Peyer's patch (tissue), 4 donors: ENCODE data around the gene CCNG2. TPM values are rescaled to one million over a fixed set of nuclear protein-coding genes. Genes with fewer than 3 reads are reported as not detected.

Experiments used
- DNase-seq, 3 donors: peaks; one replicate each; pipeline ENCODE4 v3.0.0-alpha.2; 2017 to 2019
- H3K27ac ChIP-seq, 4 donors: fragments of 200-600 bp; sonication (generic); one replicate each; pipeline ENCODE4 v1.5.1; 2016 to 2019
- H3K27me3 ChIP-seq, 2 donors: fragments of 200-600 bp; sonication (generic); one replicate each; pipeline ENCODE4 v1.5.1; 2019
- H3K36me3 ChIP-seq, 3 donors: fragments of 200-600 bp; sonication (generic); one replicate each; pipeline ENCODE4 v1.5.1; 2016 to 2019
- H3K4me1 ChIP-seq, 4 donors: fragments of 200-600 bp; sonication (generic); one replicate each; pipeline ENCODE4 v1.5.1; 2016 to 2019
- H3K4me3 ChIP-seq, 4 donors: fragments of 200-600 bp; sonication (generic); 1 replicate in 3 of 4; 2 replicates in 1 of 4; pipeline ENCODE4 v1.5.1; 2016 to 2019; ENCODE audit warnings: mild to moderate bottlenecking in 1 of 4
- H3K9me3 ChIP-seq, 4 donors: fragments of 200-600 bp; sonication (generic); one replicate each; pipeline ENCODE4 v1.5.1; 2016 to 2019; ENCODE audit warnings: mild to moderate bottlenecking in 1 of 4
- CTCF ChIP-seq, 6 experiments: fragments of 450-650 bp in 4 of 6; fragments of 200-600 bp in 2 of 6; sonication (generic) in 1 of 6; IDR thresholded peaks; one replicate each; pipeline ENCODE4 v1.5.1; 2017 to 2019; ENCODE audit warnings: antibody characterized with exemption in 6 of 6, mild to moderate bottlenecking in 3 of 6, moderate library complexity in 1 of 6
- POLR2A ChIP-seq, 2 donors: fragments of 450-650 bp; IDR thresholded peaks; one replicate each; pipeline ENCODE4 v1.5.1; 2017; ENCODE audit warnings: antibody characterized with exemption in 2 of 2, mild to moderate bottlenecking in 2 of 2, moderate library complexity in 2 of 2
- total RNA-seq, 4 donors: library from RNA; depleted of rRNA; stranded (reverse); fragments of >200 nt; gene quantifications; one replicate each; pipeline ENCODE4 v1.1.0, GENCODE V29; 2016

CCNG2 gene
- total RNA-seq, 4 donors from 2014 or later = 19.8 to 29.7 (median 25.8) TPM

DNA sequence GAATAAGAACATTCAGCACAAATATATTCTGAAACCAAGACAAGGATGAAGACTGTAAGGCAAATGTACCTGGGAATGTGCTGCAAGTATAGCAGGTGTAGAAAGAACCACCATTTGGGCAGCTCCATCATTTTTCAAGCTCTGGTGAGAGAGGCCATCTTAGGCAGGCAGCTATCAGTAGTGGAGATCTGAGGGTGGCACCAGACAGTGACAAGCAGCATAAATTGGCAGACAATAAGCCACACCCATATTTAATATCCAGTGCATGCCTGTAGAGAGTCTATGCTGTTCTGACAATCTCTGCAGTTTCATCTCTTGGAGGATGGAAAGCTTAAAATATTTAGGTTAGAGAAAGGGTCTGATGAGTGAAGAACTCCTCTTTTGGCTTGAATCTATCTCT is 22.5 kb downstream of the CCNG2 start:
- H3K4me3 ChIP-seq = no peak overlapping the region
- H3K27ac ChIP-seq = no peak overlapping the region
- no peak for DNase-seq
- H3K36me3 ChIP-seq = no peaks in the 10 kb centered on the region
- H3K27me3 ChIP-seq = no peaks in the 10 kb centered on the region
- H3K9me3 ChIP-seq = no peaks in the 10 kb centered on the region
- H3K4me1 ChIP-seq = no peaks in the 10 kb centered on the region
- TF ChIP-seq CTCF (IDR thresholded peaks at IDR 0.05) = no peak
- TF ChIP-seq POLR2A (IDR thresholded peaks at IDR 0.05) = no peak

DNA sequence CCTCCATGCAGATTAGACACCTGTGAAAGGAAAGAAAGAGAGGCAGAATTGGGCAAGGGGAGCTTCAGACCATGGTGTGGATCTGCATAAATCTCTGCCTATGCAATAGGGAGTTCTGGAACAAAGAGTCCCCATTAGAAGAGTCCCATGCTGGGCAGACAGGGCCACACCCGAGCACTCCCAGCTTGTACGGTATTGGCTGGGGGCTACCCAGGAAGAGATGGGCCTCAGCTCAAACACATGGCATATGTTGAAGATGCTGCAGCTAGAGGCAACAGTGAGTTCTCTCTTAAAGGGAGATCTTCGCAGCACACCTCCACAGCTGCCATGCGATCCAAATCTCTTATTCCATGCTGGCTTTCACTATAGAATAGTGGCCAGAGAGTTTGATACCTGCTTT is 24.7 kb downstream of the CCNG2 start:
- H3K27me3 ChIP-seq = no peaks in the 10 kb centered on the region
- no peak for TF ChIP-seq POLR2A (IDR thresholded peaks at IDR 0.05)
- no peak for TF ChIP-seq CTCF (IDR thresholded peaks at IDR 0.05)
- no peaks in the 10 kb centered on the region for H3K9me3 ChIP-seq
- H3K4me3 ChIP-seq = no peak overlapping the region
- DNase-seq = no peak
- no peak overlapping the region for H3K27ac ChIP-seq
- no peaks in the 10 kb centered on the region for H3K36me3 ChIP-seq
- H3K4me1 ChIP-seq = no peaks in the 10 kb centered on the region

DNA sequence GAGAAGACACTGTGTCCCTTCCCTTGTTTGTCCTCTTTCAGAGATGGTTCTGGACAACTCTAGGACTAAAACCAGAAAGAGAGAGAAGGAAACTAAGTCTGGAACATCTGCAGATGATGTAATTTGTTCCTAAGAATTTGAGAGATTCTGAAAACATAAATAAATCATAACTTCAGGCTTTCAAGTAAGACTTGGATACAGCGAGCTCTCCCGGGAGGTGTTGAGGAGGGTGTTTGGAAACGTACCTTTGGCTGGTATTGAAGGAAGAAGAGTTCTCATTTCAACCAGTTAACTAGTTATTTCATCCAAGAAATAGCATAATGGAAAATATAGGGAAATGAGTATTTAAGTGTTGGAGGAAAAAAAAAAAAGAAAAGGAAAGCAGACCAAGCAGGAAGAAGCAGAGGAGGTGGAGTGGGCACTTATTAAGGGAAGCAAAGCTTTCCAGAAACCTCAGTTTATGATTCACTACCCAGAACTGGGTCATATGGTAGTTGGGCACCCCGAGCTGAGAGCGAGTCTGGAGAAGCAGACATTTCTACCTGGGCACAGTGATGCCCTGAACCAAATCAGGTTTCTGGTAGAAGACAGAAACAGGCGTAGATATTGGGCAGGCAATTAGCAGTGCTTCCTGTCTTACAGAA is 26.9 kb downstream of the CCNG2 start:
- no peak for TF ChIP-seq CTCF (IDR thresholded peaks at IDR 0.05)
- no peak for TF ChIP-seq POLR2A (IDR thresholded peaks at IDR 0.05)
- DNase-seq = no peak
- Histone ChIP-seq H3K4me1 (no peaks in the 10 kb centered on the region), H3K4me3 (no peak overlapping the region), H3K36me3 (no peaks in the 10 kb centered on the region), H3K27ac (no peak overlapping the region), H3K9me3 (no peaks in the 10 kb centered on the region), H3K27me3 (no peaks in the 10 kb centered on the region)

- Histone ChIP-seq H3K4me3 (no peak overlapping the region), H3K36me3 (no peaks in the 10 kb centered on the region), H3K27ac (no peak overlapping the region), H3K9me3 (no peaks in the 10 kb centered on the region), H3K4me1 (no peaks in the 10 kb centered on the region), H3K27me3 (no peaks in the 10 kb centered on the region)
- DNase-seq = no peak
- no peak for TF ChIP-seq POLR2A (IDR thresholded peaks at IDR 0.05)
- TF ChIP-seq CTCF (IDR thresholded peaks at IDR 0.05) = no peak
These were observed 28.0 kb downstream of the CCNG2 start for GRCh38 chr4:77184974-77185373.

- Histone ChIP-seq H3K4me3 (no peak overlapping the region), H3K27me3 (no peaks in the 10 kb centered on the region), H3K27ac (no peak overlapping the region), H3K4me1 (no peaks in the 10 kb centered on the region), H3K36me3 (no peaks in the 10 kb centered on the region), H3K9me3 (no peaks in the 10 kb centered on the region)
- no peak for DNase-seq
- TF ChIP-seq POLR2A (IDR thresholded peaks at IDR 0.05) = no peak
- no peak for TF ChIP-seq CTCF (IDR thresholded peaks at IDR 0.05)
These were observed 28.7 kb downstream of the CCNG2 start for GRCh38 chr4:77185686-77186085.

GRCh38 chr4:77187322-77187721 is 30.3 kb downstream of the CCNG2 start:
- no peak for TF ChIP-seq POLR2A (IDR thresholded peaks at IDR 0.05)
- no peak for DNase-seq
- H3K9me3 ChIP-seq = no peaks in the 10 kb centered on the region

More at GRCh38 chr4:77187322-77187721, 30.3 kb downstream of the CCNG2 start:
- Histone ChIP-seq H3K4me1 (no peaks in the 10 kb centered on the region), H3K27ac (no peak overlapping the region), H3K36me3 (no peaks in the 10 kb centered on the region), H3K4me3 (no peak overlapping the region), H3K27me3 (no peaks in the 10 kb centered on the region)
